NB4 (cell line): ENCODE results near the gene TMEM52B.

ENCODE experiments used
- CTCF ChIP-seq: IDR thresholded peaks from one replicate; pipeline ENCODE4 v1.5.1; 2012; ENCODE audit warnings: low read depth, low read length
- MYC ChIP-seq: IDR thresholded peaks from 2 replicates; pipeline ENCODE4 v1.6.1; 2011; ENCODE audit warnings: low read depth, low read length
- POLR2A ChIP-seq: IDR thresholded peaks from 2 replicates; pipeline ENCODE4 v1.6.1; 2011; ENCODE audit warnings: mild to moderate bottlenecking; ENCODE audit not compliant: insufficient read length; ENCODE audit errors: extremely low read depth
- TF ChIP-seq, protein P1 (sequence below): IDR thresholded peaks from 2 replicates; pipeline ENCODE4 v1.6.1; 2011; ENCODE audit warnings: low read depth, low read length

GRCh38 chr12:10189653-10190052, 10.8 kb downstream of the TMEM52B start:
- TF ChIP-seq POLR2A (no peak), CTCF (no peak), MYC (no peak)
- TF ChIP-seq, protein P1, sequence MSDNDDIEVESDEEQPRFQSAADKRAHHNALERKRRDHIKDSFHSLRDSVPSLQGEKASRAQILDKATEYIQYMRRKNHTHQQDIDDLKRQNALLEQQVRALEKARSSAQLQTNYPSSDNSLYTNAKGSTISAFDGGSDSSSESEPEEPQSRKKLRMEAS = no peak
